NCI-H1417 treated with DMSO at 0.1 percent for 48 hours (cell line): ENCODE data around the gene CDC42BPA.
"Not testable (repeated sequence)": the region's sequence is repeated elsewhere in the genome, so short reads cannot be mapped to it uniquely, and the experiment has no call there.

Source experiments
- DNase-seq: peaks from one replicate; lab custom pipeline; 2025; lab: John Stamatoyannopoulos, UW

Gene CDC42BPA

DNA sequence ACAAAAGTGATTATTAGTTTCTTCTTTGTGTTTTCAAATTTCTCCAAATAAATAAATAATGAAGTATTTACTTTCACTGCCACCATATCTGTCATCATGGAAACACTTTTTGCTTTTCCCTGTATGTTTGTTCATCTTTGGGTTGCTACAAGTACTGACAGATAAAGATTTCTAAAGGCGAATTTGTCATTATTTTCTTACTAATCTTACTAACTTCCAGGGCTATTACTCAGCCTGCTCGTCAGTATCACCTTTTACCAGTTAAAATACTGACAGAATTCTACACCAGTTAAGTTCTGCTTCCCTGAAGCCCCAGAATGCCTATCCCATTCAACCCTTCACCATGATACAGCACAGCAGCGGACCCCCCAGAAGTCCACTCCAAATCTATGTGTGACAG is 106.1 kb downstream of the CDC42BPA start:
- no peak for DNase-seq

DNA sequence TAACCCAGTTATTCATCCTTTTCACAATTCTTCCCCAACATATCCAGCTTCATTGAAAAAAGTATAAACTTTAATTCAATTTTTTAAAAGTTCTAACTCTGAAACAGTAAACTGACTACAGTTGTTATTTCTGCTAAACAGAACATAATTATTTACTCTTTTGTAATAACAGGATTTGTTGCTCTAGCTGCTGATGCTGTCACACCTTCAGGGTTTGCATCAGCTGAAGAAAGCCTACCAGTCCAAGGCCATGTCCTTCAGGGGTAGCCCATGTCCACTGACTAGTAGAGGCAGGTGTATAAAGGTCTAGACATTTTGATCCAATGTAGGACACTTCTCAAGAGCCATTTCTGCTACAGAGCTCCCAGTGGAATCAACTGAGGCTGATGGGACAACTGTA is 107.7 kb downstream of the CDC42BPA start:
- DNase-seq: no peak

DNA sequence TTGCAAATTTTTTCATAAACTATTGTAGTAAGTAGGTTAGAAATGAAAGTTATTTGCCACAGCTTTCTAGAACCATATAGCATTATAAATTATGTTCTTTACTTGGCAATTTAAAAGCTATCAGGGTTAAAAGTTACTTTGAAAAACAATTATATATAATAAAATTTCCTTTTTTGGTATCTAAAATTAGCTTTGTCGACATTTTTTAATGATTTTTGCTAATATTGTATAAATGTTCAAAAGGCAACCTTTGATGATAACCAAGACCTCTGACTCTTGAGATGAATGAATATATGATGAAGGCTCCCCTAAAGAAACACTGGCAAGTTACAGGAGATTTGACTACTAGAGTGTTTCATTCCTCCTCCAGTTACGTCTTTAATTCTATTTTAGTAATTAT is 121.2 kb downstream of the CDC42BPA start:
- DNase-seq: no peak

DNA sequence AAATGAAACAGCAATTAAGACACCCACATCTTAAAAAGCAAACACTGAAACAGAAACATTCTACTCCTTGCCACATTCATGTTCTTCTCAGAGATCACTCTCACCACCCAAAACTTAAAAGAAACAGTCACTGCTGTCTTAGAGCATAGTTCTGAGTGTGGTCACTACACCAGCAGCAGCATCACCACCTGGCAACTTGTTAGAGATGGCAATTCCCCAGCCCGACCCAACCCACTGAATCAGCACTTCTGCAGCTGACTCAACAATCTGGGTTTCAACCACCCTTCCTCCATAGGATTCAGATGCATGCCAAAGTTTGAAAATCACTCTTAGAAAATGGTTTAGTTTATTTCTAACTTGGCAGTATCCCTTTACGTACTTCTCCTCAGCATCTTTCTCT is 126.1 kb downstream of the CDC42BPA start:
- no peak for DNase-seq

DNA sequence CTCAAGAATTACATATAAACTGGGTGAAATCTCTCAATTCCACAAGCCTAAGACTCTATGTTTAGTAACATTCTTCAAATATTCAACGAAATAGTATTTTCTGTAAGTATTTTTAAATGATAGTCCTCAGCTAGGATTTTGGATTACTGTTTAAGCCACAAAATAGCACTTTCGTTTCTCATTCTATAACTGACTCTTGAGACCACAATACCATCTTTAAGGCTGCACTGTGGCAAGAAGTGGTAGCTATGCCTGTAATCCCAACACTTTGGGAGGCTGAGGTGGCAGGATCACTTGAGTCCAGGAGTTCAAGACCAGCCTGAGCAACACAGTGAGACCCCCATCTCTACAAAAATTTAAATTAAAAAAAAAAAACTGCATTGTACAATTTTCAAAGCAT is 126.7 kb downstream of the CDC42BPA start:
- no peak for DNase-seq

DNA sequence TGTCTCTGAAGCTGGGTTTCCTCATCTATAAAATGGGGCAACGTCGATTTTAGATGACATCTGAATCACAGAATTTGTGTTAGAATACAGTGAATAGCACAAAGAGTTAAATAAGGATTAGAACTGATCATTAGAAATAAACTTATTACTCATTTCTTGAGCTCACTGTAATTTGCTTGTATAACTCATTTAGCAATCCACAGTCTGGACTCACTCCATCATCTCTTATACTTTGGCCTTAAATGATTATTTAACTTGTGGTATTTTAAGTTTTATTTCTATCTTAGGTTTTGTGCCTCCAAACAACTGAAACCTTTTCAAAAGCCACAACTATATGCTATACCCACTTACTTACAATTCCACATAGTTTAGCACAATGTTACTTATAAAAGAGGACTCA is 128.0 kb downstream of the CDC42BPA start:
- DNase-seq: no peak

DNA sequence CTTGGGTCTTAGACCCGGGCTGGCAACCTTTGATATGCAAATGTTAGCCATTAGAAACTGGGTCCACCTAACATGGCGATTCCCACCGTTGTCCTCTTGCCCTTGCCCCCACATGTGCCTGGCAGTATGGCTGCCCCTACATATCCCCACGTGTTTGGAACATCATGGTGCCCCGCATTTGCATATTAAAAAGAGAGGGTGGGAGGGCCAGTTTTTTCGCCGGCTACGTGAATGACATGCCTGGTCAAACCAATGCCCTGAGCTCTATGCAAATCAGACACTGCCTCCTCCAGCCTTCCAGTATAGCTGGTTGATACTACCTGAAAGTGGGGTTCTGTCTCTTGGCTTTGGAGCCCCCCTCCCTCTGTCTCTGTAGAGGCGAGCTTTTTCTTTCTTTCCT is 133.0 kb downstream of the CDC42BPA start:
- DNase-seq: no peak

DNA sequence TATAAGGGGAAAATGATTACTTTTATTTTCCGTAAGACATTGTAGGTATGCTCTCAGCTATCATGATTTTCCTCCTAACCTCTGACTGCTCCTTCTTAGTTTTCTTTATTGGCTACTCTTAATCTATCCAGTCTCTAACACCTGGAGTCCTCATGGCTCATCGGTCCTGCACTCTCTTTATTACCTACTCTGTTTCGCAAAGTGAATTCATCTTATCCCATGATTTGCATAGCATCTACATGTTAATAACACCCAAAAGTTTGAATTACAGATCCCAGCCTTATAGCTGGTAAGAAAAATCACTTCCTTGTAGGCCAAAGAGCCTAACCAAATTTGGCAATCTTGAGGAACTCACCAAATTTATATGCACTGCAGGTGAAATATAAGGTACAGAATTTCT is 136.3 kb downstream of the CDC42BPA start:
- no peak for DNase-seq

DNA sequence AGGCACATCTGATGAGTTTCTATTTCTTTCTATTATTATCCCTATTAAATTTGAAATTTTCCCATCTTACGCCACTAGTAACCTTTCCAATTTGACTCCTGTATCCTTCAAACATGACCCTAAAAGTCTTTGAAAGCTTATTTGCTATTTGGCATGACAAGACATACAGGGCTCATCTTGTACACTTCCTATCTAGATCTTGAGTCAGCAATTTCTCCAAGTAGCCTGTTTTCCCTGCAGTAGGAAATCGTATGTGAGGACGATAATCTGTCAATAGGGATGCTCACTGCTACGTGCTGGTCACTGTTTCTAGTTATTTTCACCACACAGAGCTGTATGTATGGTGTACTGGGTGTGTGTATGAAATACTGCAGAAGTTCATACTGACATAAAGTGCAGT is 142.7 kb downstream of the CDC42BPA start:
- no peak for DNase-seq

DNA sequence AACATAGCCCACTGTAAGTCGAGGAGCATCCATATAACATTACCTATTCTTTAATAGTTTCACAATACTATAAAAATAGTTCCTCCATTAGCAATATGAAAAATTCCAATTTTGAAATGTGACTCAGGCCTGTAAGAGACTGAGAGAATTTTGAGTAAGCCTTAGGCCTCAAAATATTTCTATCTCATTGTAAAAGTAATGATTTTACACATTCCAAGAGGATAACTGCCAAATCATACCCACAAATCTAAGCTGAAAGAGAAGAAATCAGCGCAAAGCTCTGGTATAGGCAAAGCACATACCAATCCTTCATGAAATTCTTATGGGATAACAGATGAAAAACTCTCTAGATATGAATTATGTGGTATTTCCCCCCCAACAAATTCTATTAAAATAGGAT is 144.1 kb downstream of the CDC42BPA start:
- DNase-seq: no peak

DNA sequence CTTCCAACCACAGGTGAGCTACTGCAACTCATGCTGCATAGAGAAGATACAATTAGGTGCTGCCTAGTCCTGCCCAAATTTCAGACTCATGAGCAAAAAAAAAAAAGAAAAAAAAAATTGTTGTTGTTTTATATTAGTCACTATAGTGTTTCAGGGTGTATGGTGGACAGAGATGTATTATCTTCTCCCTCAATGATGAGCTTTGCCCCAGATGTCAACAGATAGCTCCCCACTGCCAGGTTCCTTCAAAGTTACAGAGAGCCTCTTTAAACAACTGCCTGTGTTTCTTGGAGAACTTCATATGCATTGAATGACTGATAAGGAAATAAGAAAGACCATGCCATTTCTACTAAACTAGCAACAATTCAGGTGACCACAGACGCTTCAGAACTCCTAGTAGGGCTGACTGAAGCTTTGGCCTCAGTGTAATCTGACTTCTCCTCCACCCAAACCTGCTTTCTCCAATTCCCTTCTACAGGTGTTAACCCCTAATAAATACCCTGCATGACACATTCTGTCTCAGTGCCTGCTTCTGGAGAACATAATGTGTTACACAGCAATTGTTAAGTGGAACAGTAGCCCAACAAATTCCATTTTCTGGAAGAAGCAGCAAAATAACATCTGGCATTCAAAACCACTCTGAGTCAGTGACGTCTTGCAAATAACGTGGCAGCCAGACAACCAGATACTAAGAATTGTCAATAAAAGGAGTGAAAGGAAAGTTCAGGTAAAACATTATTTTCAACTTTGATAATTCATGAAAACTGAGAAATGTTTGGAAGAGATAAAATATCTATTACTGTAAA is 147.7 kb downstream of the CDC42BPA start:
- DNase-seq: no peak

DNA sequence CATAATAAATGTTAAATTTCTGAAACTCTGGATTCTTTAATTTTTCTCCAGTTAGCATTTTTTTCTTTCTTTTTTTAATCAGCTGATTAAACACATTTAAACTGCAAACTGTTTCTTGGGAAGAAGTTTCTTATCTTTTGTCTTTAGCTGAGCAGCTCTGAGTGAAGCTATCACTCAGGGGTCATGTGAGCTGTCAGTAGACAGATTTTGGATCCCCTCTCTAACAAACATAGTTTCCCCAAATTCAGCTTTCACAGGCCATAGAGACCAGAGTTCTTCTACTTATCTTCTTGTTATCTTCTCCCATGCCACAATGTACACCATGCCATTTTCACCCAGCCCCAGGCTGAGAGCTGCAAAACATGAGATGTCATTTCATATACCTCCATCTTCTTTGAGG is 148.9 kb downstream of the CDC42BPA start:
- DNase-seq: no peak

DNA sequence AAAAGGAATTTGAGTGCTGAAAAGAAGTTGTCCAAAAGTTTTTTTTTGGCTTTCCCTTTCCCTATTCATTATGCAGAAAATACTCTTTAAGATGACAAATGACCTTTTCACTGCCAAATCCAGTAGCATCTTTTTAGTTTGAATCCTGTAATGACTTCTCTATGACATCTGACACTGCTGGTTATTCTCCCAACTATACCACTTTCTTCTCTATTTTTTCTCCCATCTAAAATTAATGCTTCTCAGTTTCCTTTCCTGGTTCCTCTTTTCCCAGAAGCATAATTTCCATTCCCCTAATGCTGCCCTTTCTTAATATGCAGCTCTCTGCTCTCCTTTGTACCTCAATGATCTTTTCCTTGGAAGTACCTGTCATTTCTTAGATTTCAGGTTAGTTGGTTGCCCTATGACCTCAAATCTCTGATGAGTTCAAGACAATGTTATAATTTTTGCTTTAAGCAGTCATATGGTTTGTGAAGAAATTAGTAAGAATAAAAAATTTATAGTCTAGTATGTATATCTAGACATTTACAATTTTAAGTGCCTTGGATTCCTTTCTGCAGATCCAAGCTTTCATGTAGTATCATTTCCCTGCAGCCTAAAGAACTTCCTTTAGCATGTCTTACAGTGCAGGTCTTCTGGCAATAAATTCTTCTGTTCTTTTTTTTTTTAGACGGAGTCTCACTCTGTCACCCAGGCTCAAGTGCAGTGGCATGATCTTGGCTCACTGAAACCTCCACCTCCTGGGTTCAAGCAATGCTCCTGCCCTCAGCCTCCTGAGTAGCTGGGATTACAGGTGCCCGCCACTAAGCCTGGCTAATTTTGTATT is 150.8 kb downstream of the CDC42BPA start:
- no peak for DNase-seq

DNA sequence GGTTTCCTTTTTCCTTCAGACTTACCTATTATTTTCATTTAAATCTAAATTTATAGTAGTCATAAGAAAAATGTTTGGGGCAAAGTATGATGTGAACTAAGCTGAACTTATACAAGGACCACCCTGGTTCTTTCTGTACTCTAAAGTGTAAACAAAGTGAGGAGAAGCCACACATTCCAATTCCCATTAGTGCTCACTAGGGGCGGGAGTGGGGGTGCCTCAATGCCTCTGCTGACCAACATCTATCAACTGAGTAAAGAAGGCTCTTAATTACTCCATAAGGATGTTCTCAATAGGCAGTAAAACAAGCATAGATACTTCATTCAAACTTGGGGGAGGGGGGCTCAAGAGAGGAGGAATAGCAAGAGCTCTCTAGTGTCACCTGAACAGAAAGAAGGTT is 151.7 kb downstream of the CDC42BPA start:
- DNase-seq: no peak

DNA sequence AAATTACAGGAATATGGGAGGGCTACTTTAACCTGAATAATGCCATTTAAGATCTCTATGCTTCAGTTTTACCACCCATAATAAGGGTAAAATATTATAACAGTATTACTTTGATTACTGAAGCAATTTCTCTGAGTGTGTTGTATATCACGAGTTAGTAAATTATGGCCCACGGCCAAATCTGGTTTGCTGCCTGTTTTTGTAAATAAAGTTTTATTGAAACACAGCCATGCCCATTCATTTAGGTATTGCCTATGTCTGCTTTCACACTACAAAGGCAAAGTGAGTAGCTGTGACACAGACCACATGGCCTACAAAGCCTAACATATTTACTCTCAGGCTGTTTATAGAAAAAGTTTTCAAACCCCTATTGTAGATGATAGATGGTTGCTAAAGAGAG is 156.8 kb downstream of the CDC42BPA start:
- no peak for DNase-seq

DNA sequence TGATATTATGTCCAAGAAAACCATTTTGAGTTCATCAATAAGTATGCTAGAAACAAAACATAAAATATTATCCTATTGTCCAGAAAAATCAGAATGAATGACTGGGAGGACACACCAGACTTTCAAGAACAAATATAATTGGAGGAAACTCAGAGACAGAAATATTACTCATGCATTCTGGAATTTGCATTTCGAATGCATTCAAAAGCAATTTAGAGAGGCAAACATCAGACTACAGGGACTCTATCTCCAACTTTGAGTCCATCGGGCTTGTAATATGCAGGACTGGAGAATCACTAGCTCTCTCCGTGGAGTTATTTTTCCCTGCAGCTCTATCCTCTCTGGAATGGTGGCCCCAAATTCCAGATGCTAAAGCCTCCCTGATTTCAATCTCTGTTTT is 161.8 kb downstream of the CDC42BPA start:
- no peak for DNase-seq

DNA sequence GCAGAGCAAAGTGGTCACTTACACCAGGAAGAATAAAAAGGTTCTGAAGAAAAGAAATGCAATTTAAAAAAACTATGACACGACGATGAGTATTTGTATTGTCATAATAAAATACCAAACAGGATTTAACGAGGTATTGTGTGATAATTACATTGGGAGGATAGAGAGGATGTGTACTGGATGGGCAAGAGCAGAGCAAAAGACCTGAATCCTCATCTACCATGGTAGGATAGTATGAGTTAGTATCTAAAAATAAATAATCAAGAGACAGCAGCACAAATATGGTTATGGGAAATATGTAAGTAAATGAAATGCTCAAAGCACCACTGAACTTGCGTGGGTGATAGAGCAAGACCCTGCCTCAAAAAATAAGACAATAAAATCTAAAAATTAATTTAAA is 162.6 kb downstream of the CDC42BPA start:
- DNase-seq: no peak

DNA sequence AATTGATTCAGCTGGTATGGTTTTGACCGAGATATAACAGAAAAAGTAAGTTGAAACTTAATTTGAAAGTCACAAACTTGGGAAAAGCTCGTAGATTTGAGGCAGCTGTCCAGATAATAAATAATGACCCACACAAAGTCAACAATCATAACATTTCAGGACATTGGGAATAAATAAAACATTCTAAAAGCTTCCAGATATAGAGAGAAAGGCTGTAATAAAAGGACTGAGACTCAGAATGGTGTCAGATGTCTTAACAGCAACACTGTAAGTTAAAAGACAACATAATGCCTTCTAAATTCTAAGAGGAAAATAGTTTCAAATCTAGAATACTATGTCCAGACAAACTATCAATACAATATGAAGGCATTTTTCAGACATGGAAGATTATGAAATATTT is 163.3 kb downstream of the CDC42BPA start:
- DNase-seq: no peak

DNA sequence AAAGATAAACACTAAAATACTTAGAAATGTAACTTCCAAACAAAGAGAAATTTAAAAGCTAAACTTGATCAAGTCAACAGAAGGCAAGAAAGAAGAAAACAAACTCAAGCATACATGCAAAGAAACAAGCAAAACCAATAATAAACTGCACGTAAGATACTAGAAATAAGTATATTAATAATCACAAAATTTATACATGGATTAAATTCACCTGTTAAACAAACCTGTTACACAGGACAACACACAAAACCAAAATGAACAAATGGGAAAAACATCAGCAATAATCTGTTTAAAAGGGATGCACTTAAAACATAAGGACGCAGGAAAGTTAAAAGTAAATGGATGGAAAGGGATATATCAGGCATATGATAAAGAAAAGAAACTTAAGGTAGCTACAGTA is 165.8 kb downstream of the CDC42BPA start:
- no peak for DNase-seq

DNA sequence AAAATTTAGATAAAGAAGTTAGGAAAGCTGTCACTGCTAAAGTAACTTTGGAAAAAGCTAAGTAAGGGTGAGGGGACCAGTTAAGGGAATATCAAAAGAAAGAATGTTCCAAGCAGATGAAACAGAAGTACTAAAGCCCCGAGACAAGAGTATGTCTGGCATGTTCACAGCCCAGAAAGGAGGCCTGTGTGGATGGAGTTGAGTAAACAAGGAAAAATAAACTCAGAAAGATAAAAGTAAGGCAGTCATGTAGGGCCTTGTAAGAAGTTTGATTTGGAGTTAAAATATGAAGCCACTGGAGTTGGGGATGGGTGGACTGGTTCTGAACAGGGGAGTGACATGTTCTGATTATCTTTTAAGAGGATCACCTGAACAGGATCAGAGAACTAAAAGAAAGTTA is 177.9 kb downstream of the CDC42BPA start:
- no peak for DNase-seq

DNA sequence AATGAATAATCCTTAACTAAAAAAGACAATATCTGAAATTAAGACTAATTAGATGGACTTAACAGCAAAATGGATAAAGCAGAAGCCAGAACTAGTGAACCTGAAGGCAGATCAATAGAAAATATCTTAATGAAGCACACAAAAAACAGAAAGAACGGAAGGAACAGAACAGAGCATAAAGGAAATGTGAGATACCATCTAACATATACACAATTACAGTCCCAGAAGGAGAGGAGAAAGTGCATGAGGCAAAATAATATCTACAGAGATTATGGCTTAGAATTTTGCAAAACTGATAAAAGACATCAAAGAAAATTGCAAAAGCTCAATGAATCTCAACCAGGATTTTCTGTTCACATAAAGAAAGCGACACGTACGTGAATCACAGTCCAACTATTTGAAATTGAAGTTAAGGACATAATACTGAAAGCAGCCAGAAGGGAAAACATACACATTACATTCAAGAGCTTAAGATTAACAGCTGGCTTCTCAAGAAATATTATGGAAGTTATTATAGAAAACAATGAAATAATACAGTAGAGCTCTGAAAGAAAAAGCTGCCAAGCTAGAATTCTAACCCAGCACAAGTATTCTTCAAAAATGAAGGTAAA is 182.0 kb downstream of the CDC42BPA start:
- DNase-seq: no peak

DNA sequence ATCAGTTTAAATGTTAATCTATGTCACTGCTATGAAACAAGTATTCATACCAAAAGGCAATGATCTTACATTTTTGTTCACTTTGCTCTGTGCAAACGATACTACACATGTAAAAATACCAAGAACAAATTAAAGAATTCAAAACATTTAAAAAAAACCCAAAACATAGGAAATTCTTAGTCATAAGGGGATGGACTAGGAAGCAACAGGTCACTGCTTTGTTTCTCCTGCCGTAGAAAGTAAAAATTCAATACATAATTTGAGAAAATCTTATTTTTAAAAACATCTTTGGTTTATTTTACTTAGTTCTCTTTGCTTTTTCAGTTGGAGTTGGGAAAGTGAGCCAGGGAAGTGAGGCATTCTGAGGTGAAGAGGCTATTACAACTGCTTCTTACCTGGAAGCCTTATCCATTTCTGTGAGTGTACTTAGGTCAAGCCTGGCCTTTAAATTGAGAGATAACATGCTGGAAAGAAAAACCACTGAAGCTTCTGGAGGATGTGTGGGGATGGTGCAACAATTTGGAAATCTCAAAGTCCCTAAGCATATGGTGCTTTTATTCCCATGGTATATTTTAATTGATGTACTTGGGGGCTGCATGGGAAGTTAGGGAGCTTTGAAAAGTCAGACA is 183.5 kb downstream of the CDC42BPA start:
- DNase-seq: no peak

DNA sequence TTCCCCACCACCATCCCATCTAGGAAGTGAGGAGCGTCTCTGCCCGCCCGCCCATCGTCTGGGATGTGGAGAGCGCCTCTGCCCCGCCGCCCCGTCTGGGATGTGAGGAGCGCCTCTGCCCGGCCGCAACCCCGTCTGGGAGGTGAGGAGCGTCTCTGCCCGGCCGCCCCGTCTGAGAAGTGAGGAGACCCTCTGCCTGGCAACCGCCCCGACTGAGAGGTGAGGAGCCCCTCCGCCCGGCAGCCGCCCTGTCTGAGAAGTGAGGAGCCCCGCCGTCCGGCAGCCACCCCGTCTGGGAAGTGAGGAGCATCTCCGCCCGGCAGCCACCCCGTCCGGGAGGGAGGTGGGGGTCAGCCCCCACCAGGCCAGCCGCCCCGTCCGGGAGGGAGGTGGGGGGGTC is 185.6 kb downstream of the CDC42BPA start:
- not testable (repeated sequence) for DNase-seq
